GM04504 (cell line): Measurements from ENCODE around the gene KLHL40.

Source experiments
- DNase-seq: peaks from one replicate; pipeline ENCODE4 v3.0.0-alpha.2; 2012; ENCODE audit warnings: low read depth

Gene KLHL40

DNA sequence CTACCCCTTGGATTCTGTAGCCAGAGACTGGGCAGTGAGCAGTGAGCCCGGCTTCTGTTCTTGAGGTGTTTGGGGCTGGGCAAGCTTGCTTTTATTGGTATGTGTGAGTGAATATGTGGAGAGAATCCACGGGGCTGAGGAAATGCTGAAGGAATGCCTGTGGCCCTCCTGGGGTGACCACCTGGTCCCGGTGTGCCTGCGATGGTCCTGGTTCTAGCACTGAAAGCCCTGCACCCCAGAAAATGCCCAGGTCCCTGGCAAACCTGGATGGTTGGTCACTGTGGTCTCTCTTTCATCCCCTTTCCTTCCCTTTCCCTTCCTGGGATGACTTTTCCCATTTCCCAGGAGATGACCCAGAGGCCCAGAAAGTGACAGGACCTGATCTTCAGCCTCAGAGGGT, 27.7 kb upstream of the KLHL40 start:
- DNase-seq: no peak

DNA sequence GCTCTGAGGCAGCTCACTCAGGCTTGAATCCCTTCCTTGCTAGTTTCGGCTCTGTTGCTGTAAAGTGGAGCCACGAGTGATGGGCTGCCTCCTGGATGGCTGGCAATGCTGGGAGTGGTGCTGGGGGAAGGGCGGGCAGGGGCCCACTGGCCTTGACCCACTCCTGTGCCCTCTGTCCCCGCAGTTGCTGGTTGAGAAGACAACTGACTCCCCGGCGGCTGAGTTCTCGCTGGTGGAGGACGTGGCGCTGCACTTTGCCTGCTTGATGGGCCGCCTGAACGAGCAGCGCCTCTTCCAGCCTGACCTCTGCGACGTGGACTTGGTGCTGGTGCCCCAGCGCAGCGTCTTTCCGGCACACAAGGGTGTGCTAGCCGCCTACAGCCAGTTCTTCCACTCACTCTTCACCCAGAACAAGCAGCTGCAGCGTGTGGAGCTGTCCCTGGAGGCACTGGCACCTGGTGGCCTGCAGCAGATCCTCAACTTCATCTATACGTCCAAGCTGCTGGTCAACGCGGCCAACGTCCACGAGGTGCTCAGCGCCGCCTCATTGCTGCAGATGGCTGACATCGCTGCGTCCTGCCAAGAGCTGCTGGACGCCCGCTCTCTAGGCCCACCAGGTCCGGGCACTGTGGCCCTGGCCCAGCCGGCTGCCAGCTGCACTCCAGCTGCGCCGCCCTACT, 27.1 kb upstream of the KLHL40 start:
- DNase-seq: no peak

DNA sequence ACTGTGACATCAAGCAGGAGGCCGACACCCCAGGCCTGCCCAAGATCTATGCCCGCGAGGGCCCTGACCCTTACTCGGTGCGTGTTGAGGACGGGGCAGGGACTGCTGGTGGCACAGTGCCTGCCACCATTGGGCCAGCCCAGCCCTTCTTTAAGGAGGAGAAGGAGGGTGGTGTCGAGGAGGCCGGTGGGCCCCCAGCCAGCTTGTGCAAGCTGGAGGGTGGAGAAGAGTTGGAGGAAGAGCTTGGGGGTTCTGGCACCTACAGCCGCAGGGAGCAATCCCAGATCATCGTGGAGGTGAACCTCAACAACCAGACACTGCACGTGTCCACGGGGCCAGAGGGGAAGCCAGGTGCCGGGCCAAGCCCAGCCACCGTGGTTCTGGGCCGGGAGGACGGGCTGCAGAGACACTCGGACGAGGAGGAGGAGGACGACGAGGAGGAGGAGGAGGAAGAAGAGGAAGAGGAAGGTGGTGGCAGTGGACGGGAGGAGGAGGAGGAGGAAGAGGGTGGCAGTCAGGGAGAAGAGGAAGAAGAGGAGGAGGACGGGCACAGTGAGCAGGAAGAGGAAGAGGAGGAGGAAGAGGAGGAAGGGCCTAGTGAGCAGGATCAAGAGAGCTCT, 26.5 kb upstream of the KLHL40 start:
- DNase-seq: no peak

DNA sequence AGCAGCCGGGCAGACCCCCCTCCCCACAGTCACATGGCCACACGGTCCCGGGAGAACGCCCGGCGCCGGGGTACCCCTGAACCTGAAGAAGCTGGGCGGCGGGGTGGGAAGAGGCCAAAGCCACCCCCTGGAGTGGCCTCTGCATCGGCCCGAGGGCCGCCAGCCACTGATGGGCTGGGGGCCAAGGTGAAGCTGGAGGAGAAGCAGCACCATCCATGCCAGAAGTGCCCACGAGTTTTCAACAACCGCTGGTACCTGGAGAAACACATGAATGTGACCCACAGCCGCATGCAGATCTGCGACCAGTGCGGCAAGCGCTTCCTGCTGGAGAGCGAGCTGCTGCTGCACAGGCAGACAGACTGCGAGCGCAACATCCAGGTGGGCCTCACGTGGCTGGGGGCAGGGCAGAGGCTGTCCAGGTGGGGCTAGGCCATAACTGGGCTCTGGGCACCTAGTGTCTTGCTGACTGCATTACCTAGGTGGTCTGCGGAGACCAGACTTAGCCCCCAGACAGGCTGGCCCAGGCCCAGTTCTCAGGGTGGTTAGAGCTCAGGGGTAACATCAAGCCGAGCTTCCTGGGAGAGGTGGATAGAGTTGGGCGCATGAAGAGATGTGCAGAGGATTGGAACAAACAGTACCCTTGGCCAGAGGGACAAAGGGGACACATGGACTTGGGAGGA, 25.7 kb upstream of the KLHL40 start:
- DNase-seq: no peak

DNA sequence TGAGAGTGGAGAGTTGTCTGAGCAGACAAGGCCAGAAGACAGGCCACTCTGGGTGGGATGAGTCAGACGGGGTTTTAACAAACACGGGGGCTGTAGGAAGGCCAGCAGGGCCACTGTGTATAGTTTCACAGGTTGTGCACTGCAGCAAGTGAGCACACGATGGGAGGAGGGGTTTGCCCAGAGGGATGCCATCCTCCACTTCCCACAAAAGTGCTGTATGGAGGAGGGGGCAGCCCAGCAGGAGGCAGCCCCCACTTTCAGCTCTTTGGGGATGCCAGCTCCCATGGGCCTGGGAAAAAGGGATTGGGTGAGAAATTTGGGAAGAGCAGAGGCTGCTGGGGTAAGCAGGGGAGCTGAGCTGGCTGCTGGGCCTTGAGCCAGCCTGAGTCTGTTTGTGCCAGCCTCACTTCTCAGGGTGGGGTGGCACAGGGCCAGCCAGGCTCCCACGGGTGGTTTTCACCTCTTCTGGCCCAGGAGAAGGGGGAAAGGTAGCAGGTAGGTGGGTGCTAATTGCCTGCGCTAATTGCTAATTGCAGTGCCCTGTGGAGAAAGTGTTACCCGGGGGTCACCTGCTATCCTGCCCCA, 25.1 kb upstream of the KLHL40 start:
- DNase-seq: no peak

DNA sequence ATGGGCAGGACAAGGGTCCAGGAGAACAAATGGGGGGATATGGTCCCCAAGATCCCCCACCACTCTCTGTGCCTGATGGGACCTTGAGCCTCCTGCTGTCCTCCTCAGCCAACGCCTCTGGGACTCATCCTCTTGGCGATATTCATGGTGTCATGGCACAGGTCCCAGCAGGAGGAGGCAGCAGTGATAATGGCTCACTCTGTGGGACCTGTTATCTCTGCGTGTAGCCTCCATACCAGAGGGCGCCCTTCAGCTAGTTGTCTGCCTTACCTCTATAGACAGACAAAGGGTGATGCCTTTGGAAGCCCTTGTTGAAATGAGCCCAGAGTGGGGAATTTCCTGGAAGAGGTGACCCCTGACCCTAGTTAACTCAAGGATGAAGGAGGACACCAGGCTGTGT, 24.4 kb upstream of the KLHL40 start:
- no peak for DNase-seq

DNA sequence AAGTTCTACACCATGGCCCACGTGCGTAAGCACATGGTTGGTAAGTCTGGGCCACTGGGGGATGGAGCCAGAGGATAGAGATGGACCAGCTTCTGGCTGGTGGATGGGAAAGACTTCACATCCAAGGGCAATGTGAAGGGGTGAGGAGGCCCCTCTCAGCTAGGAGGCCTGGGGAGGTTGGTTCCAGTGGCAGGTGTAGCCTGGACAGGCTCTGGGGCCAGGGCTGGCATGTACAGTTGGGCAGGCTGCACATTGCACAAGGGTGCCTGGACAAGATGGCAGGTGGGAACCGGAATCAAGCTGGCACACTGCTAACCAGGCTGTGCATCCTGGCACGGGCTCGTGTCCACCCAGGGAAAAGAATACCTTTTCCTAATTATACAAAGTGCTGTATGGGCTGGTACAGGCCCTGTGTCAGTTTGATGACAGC, 23.7 kb upstream of the KLHL40 start:
- no peak for DNase-seq

DNA sequence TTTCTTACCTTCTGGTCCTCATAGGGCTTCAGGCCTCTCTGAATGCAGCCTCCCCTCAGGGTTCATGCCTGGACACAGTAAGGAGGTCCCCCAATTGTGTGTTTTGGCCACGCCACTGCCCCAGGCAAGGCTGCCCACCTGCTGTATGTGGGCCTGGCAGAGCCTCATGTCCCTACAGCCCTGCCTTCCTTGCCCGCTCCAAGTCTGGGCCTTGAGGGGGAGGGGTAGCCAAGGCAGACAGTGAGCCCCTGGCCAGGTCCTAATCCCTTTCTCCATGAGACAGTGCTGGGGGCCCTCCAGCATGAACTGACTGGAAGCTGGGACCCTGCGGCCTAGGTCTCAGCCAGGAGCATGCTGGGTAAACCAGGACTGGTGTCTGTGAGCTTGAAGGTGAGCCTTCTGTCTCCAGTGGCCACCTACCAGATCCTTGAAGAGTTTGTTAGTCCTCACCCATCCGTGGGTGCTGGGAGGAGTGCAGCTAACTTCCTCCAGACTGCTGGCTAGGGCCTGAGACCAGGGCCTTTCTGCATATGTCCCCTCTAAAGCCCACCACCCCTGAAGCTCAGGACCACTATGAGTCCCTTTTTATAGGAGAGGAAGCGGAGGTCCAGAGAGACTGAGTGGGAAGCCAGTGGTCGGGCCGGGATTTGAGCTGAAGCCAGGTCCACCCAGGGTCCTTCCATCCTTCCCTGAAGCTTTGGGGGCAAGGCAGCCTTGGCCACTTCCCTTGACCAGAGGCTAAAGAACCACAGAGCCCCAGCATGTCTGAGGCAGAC, 23.1 kb upstream of the KLHL40 start:
- DNase-seq: no peak

DNA sequence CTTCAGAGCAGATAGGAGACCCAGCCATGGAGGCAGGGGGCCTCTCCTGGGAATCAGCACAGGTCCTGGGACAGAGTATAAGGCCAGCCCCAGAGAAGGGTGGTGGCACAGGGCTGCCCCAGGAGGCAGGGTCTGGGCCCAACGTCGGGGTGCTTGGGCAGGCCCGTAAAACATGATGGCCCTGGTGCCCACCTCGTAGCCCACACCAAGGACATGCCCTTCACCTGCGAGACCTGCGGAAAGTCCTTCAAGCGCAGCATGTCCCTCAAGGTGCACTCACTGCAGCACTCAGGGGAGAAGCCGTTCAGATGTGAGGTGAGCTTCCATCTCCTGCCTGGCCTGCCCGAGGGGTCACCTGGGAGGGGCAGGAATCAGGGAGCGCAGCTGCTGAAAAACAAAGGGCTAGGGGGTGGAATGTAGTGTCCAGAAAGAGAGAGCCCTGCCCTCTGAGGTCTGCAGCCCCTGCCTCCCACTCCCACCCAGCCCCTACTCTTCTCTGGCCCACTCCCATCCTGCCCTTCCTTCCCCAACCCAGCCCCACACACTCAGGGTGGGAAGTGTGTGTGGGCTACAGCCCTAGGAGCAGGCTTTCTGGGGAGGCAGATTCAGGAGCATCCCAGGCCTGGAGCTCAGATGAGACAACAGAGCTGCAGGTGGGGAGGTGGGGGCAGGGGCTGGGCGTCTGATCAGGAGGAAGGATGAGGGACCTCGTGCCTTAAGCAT, 22.4 kb upstream of the KLHL40 start:
- no peak for DNase-seq

DNA sequence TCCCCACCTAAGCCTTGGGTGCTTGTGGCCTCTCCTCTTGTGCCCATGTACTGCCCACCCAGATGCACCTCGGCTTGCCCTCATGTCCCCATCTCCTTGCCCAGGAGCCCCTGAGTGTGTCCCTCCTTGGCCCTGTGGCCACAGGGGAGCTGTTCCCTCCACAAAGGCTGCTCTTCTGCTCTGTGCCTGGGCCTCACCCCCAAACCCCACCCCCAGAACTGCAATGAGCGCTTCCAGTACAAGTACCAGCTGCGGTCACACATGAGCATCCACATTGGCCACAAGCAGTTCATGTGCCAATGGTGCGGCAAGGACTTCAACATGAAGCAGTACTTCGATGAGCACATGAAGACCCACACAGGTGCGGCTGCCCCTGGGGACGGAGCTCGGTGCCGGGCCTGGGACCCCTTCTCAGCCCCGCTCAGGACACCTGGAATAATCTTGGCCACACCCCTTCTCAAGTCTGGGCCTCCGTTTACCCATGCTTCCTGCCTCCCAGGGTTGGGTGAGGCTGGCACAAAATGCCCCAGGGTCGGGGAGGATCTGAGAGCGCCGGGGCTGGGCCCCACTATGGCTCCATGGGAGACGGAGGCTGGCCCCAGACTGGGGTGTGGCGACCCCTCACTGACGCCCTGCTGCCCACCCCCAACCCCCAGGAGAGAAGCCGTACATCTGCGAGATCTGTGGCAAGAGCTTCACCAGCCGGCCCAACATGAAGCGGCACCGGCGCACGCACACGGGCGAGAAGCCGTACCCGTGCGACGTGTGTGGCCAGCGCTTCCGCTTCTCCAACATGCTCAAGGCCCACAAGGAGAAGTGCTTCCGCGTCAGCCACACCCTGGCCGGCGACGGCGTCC, 21.5 kb upstream of the KLHL40 start:
- DNase-seq: no peak

DNA sequence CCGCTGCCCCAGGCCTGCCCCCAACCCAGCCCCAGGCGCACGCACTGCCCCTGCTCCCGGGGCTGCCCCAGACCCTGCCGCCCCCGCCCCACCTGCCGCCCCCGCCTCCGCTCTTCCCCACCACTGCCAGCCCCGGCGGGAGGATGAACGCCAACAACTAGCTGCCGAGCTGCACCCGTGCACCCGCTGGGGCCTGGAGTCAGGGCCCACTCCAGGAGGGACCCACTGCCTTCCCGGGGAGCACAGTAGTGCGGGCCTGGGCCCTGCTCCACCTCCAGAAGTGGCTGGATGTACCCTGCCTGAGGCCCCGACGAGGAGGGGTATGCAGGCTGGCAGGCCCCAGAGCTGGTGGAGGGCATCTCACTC, 20.9 kb upstream of the KLHL40 start:
- DNase-seq: no peak

DNA sequence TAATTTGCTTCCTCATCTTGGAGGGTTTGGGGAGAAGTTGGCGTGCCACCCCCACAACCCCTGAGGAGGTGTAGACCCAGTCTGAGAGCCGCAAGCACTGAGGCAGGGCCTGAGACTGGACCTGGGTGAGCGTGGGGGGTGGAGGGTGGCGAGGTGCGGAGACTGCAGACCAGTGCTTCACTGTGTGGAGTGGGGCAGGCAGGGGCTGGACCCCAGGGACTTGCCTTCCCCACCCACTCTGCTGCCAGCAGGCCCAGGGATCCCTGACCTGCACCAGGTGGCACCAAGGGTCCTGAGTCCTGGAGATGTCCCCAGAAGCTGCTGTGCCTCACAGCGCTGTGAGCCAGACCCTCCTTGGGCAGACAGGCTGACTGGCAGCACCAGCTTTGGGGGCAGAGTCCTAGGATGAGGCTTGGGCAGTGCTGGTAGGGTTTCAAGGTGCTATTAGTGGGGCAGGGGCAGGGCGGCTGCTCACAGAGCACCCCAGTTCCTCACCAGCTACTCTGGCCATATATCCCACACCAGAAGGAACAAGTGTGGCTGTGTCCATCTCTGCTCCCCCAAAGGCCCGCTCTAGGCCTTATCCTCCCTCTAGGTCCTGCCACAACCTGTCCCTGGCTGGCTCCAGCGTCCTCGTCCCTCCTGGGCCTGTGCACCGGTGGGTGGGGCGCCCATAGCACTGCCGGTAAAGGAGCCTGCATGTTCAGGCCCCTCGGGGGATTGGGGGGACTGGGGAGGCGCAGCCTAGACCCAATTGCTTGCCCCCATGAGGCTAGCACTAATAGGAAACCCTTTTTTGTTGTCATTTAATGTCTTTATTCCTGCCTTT, 20.1 kb upstream of the KLHL40 start:
- no peak for DNase-seq

DNA sequence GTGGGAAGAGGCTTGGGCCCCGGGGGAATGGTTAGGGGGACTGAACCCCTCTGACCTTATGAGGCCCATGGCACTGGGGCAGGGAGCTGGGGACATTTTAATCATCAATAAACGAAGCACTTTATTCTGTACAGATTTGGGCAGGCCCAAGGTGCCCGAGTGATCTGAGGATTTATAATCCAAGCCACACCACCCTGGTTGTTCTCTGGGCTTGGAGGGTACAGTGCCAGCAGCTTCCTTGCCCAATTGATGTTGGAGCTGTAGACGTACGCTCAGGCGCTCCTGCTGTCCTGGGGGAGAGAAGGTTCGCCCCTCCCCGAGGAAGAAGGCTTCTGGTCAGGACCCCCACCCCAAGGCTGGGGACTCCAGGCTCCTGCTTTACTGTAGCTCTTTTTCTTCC, 19.3 kb upstream of the KLHL40 start:
- no peak for DNase-seq

DNA sequence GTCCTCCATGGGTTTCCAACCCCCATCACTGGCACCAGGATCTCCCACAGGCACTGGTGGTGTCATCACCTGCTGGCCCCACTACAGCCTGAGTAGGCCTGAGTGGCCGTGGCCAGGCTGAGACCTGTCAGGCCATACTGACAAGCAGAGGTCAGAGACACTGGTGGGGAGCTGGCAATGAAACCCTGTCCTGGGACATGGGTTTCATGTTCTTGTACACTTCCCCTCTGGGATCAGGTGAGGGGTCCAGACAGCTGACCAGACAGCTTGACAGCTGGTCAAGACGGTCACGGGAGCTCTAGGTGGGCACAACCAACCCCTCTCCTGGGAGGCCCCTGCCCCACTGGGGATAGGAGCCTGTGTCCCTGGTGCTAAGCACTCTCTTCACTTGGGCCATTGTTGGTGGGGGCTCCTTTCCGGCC, 18.7 kb upstream of the KLHL40 start:
- no peak for DNase-seq

DNA sequence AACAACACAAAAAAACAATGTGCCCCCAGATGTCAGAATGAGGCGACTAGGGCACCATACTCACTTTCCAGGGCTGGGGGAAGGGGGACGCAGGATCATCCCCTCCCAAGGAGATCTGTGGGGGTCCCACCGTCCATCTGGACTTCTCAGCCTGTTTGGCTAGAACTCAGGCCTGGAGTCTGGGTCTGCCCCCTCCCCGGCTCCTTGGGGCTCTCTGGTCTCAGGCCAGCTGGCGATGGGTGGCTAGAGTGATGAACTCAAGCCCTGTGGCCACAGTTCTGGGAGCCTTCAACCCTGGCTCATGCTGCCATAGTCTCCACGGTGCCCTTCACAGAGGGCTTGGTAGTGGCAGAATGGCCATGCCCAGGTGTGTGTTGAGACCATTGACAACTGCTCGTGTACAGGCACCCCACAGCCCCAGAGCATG, 18.2 kb upstream of the KLHL40 start:
- no peak for DNase-seq

DNA sequence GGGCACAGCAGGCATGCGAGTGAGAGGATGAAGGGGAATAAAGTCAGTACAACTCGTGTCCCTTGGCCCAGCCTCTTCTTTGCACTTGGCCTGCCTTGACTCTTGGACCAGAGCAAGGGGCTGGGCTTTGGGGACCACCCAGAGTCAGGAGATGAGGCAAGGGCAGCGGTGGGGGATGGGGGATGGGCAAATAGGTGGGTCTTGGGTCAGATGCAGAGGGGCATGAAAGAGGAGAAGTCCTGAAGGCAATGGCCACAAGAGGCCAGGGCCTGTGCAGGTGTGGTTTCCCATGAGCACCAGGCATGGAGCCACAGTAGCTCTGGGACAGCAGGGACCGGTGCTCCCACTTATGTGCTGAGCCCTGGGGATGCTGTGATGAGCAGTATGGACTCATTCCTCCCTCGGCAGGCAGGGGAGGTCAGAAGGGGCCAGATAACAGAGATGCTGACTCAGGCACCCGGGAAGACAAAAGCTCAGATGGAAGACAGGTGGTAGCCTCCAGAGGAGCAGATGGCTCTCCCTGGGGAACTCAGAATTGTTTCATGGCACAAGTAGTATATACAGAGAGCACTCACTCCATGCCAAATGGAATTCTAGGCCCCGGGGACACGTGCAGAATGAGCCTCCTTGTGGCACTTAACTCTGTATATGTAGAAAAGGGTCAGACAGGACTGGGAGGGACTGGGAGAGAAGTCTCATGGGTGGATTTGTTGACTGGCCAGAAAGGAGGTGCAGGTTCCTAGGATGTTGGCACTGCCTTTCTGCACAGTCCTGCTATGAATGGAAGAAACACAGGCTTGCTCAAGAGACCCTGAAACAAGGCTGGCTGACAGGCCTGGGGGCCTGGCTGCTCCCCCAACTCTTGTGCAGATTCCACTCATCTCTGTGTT, 17.6 kb upstream of the KLHL40 start:
- no peak for DNase-seq

DNA sequence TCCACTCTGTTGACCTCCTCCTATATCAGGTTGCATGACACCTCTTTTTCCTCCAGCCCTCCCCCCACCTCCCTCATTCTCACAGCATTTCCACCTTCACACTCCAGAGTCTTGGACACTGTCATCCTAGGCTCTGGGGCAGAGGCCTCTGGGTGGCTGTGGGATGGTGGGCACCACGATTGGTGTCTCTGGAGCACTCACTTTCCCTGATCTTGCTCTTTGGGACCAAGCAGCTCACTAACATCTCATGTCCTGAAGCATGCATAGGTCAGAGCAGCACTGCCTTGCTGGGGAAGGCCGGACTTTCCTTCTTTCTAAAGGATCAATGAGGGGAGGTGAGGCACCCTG, 16.9 kb upstream of the KLHL40 start:
- no peak for DNase-seq

DNA sequence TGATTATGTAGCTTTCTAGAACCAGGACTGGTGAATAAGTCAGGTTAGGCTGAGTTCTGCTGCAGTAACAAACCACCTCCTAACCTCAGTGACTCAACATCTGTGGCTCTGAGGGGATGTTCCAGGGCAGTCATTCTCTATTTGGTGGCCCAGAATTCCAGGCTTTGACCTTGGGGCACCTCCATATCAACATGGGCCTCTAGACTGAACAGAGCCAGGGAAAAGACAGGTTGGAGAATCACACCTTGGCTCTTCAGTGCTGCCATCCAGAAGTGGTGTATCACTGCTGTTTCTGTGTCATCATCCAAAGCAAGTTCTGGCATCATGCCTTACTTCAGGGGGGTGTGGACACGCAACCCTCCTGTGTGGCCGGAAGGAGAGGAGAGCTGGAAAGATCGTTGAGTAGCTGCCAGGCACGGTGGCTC, 16.5 kb upstream of the KLHL40 start:
- DNase-seq: no peak

DNA sequence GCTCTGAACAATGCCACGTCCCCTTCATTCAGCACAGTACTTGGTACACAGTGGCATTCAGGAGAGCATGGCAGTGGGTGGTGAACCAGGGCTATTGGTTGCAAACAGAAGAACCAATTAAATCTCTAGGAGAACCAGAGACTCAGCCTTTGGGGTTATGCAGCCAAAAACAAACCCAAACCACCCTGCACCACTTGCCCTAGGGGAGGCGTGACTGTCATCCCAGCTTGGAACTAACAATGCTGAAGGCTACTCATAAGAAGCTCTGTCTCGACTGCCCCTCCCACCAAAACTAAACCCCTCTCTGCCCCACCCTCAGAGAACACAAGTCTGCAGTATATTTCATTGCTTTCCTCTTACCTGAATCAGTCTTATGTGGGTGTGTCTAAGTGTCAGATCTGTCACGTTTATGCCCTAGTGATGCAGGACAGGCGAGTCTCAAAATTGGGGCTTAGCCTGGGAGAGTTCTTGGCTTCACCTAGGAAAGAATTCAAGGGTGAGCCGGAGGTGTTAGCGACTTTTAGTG, 15.2 kb upstream of the KLHL40 start:
- DNase-seq: no peak
